Trophoblast cell (in vitro differentiated cells and primary cell): ENCODE data around the gene PDLIM4.

Experiments used
- DNase-seq, 2 donors: peaks; one replicate each; pipeline ENCODE4 v3.0.0-alpha.2; 2016
- H2AFZ ChIP-seq: 2 replicates; pipeline ENCODE4 v1.6.1; 2013; ENCODE audit warnings: low read length, moderate library complexity, mild to moderate bottlenecking; ENCODE audit not compliant: insufficient read depth, poor library complexity
- H2AK5ac ChIP-seq: 2 replicates; pipeline ENCODE4 v1.6.1; 2013; ENCODE audit warnings: mild to moderate bottlenecking, low read length
- H2BK120ac ChIP-seq: 2 replicates; pipeline ENCODE4 v1.6.1; 2013; ENCODE audit warnings: low read length, mild to moderate bottlenecking, moderate library complexity; ENCODE audit not compliant: insufficient read depth, poor library complexity
- H2BK12ac ChIP-seq: 2 replicates; pipeline ENCODE4 v1.6.1; 2013; ENCODE audit warnings: mild to moderate bottlenecking, low read length, moderate library complexity
- H2BK5ac ChIP-seq: 2 replicates; pipeline ENCODE4 v1.6.1; 2013; ENCODE audit warnings: low read length, low read depth, moderate library complexity, mild to moderate bottlenecking; ENCODE audit not compliant: poor library complexity
- H3K14ac ChIP-seq: 2 replicates; pipeline ENCODE4 v1.6.1; 2013; ENCODE audit warnings: mild to moderate bottlenecking, low read length
- H3K18ac ChIP-seq: 2 replicates; pipeline ENCODE4 v1.6.1; 2013; ENCODE audit warnings: mild to moderate bottlenecking, low read length
- H3K23ac ChIP-seq: 2 replicates; pipeline ENCODE4 v1.6.1; 2013; ENCODE audit warnings: low read length
- H3K27ac ChIP-seq: 2 replicates; pipeline ENCODE4 v1.5.1; 2013; ENCODE audit warnings: low read depth, mild to moderate bottlenecking, inconsistent platforms, low read length, moderate library complexity
- H3K27me3 ChIP-seq: 2 replicates; pipeline ENCODE4 v1.6.1; 2013; ENCODE audit warnings: inconsistent platforms, mild to moderate bottlenecking, low read length, moderate library complexity; ENCODE audit not compliant: insufficient read depth
- H3K36me3 ChIP-seq, 2 experiments: 1 replicate in 1 of 2; 2 replicates in 1 of 2; pipeline ENCODE4 v1.6.1; 2013; ENCODE audit warnings: low read length in 2 of 2, mild to moderate bottlenecking in 2 of 2, moderate library complexity in 1 of 2; ENCODE audit not compliant: insufficient read depth in 2 of 2, control insufficient read depth in 1 of 2
- H3K4ac ChIP-seq: 2 replicates; pipeline ENCODE4 v1.6.1; 2013; ENCODE audit warnings: low read depth, mild to moderate bottlenecking, low read length, moderate library complexity
- H3K4me1 ChIP-seq, 2 experiments: 1 replicate in 1 of 2; 2 replicates in 1 of 2; pipeline ENCODE4 v1.6.1; 2013; ENCODE audit warnings: low read length in 2 of 2, mild to moderate bottlenecking in 2 of 2, moderate library complexity in 1 of 2; ENCODE audit not compliant: insufficient read depth in 2 of 2, control insufficient read depth in 1 of 2
- H3K4me2 ChIP-seq: 2 replicates; pipeline ENCODE4 v1.6.1; 2013; ENCODE audit warnings: inconsistent platforms, mild to moderate bottlenecking, low read length, moderate library complexity
- H3K4me3 ChIP-seq: 2 replicates; pipeline ENCODE4 v1.5.1; 2013; ENCODE audit warnings: mild to moderate bottlenecking, low read depth, low read length, inconsistent platforms
- H3K79me1 ChIP-seq: one replicate; pipeline ENCODE4 v1.6.1; 2013; ENCODE audit warnings: low read length
- H3K79me2 ChIP-seq: 2 replicates; pipeline ENCODE4 v1.6.1; 2013; ENCODE audit warnings: low read length, mild to moderate bottlenecking; ENCODE audit not compliant: control insufficient read depth, insufficient read depth, poor library complexity
- H3K9ac ChIP-seq: 2 replicates; pipeline ENCODE4 v1.6.1; 2013; ENCODE audit warnings: mild to moderate bottlenecking, low read length
- H3K9me3 ChIP-seq: 2 replicates; pipeline ENCODE4 v1.6.1; 2013; ENCODE audit warnings: low read depth, mild to moderate bottlenecking, control low read depth, inconsistent platforms, low read length; ENCODE audit not compliant: insufficient read depth
- H4K12ac ChIP-seq: 2 replicates; pipeline ENCODE4 v1.6.1; 2013; ENCODE audit warnings: low read depth, mild to moderate bottlenecking, low read length, moderate library complexity
- H4K8ac ChIP-seq: 2 replicates; pipeline ENCODE4 v1.6.1; 2013; ENCODE audit warnings: low read depth, mild to moderate bottlenecking, low read length, moderate library complexity
- H4K91ac ChIP-seq: one replicate; pipeline ENCODE4 v1.6.1; 2013; ENCODE audit warnings: low read depth, mild to moderate bottlenecking, low read length, moderate library complexity
- WGBS: extraction: QIAGEN DNeasy Blood & Tissue Kit; methylation state at CpG from one replicate; pipeline ENCODE4 v1.1.7; 2013; ENCODE audit warnings: missing lambda C conversion rate; ENCODE audit not compliant: insufficient read length, insufficient coverage; ENCODE audit errors: extremely low coverage; 5-methylcytosine and 5-hydroxymethylcytosine counted together

Gene PDLIM4

DNA sequence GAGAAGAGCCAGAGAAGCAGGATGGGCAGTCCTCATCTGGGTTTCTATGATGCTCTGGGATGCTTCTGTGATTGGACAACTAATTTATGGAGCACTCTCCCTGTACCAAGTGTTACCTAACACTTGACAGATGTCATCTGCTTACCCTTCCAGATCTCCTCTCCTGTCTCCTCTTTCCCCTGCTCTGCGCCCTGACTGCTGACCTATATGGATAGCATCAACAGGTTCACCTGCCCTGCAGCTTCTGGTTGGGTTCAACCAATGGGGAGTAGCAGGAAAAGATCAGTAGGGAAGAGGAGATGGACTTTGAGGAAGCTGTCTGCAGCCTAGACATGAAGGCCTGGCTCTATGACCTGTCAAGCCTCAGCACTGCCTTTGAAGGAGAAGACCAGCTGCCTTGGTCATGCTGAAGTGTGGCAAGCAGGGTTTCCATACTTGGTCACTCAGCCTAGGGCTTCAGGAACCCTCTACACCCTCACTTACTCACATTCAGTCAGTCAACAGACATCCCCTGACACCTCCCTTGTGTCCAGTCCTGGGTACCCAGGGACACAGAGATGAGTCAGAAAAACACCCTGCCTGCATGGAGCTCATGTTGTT lies 18.5 kb upstream of the PDLIM4 start:
- WGBS = no CpG with 5 or more reads among the region's 1 CpG
- Histone ChIP-seq H2BK120ac (no peak overlapping the region), H3K9ac (no peak overlapping the region)

DNA sequence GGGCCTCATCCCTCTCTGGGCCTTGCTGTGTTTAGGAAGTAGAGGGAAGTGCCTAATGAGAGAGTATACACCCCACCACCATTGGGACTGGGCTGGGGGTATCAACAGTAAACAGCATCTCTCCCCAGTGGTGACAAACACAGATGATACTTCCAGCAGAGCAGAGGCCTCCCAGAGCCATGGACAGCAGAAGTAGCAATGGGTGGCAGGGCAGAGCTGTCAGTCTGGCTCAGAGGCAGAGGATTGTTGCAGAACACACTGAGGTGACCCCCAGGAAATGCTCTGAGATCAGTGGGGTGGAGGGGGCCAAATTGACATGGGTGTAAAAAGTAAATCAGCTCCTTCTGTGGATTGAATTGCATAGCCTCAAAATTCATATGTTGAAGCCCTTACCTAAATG lies 17.7 kb upstream of the PDLIM4 start:
- no peak for DNase-seq
- Histone ChIP-seq H3K79me2 (no peaks in the 10 kb centered on the region), H3K18ac (no peak overlapping the region), H3K36me3 (no peaks in the 10 kb centered on the region), H3K27ac (no peak overlapping the region), H2BK5ac (no peak overlapping the region), H2AK5ac (no peak overlapping the region), H3K4me1 (no peaks in the 10 kb centered on the region), H2BK120ac (no peak overlapping the region), H3K4ac (no peak overlapping the region), H3K27me3 (no peaks in the 10 kb centered on the region), H4K8ac (no peak overlapping the region), H2AFZ (no peak overlapping the region), H3K9me3 (peaks cover 3% of the 10 kb centered on the region), H3K9ac (no peak overlapping the region), H3K4me2 (no peak overlapping the region), H3K79me1 (no peaks in the 10 kb centered on the region), H3K4me3 (no peak overlapping the region), H3K14ac (no peak overlapping the region), H4K12ac (no peak overlapping the region), H4K91ac (no peak overlapping the region), H2BK12ac (no peak overlapping the region), H3K23ac (no peak overlapping the region)

More for the DNA sequence above, 18.5 kb upstream of the PDLIM4 start:
- Histone ChIP-seq H4K12ac (no peak overlapping the region), H3K79me1 (no peaks in the 10 kb centered on the region), H4K8ac (no peak overlapping the region), H3K4me1 (no peaks in the 10 kb centered on the region), H3K27ac (no peak overlapping the region), H3K4ac (no peak overlapping the region), H2BK12ac (no peak overlapping the region), H2BK5ac (no peak overlapping the region), H3K9me3 (peaks cover 3% of the 10 kb centered on the region), H3K18ac (no peak overlapping the region), H3K4me3 (no peak overlapping the region), H3K27me3 (no peaks in the 10 kb centered on the region), H3K23ac (no peak overlapping the region), H2AFZ (no peak overlapping the region), H3K79me2 (no peaks in the 10 kb centered on the region), H2AK5ac (no peak overlapping the region), H3K4me2 (no peak overlapping the region), H3K36me3 (no peaks in the 10 kb centered on the region), H3K14ac (no peak overlapping the region), H4K91ac (no peak overlapping the region)
- no peak for DNase-seq

DNA sequence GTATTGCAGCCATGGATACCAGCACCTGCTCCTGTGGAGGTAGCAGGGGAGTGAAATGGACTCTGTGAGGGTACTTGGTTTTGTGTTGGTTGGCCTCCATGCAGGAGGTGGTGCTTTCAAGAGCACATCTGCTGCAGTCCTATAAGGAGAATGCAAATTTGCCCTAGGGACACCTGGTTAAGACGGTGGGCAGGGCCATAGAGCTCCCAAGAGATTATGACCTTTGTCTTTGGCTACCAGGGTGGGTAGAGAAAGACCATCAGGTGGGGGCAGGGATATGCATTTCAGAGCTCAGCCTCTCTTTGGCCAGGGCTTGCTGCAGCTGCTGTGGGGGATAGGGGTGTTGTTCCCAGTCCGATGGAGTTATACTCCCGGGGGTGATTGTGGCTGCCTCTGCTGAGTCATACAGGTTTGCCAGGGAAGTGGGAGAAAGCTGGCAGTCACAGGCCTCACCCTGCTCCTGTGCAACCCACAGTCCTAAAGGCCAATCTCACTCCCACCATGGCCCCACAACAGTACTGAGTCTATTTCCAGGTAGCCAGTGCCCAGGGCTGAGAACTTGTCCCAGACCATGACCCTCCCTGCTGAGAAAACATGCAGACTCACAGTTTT lies 14.0 kb upstream of the PDLIM4 start:
- no peaks in the 10 kb centered on the region for H3K79me2 ChIP-seq
- H4K12ac ChIP-seq = no peak overlapping the region
- no peak overlapping the region for H3K27ac ChIP-seq
- H3K23ac ChIP-seq = no peak overlapping the region
- no peak overlapping the region for H3K9ac ChIP-seq
- no peak overlapping the region for H4K91ac ChIP-seq
- H2BK5ac ChIP-seq = no peak overlapping the region
- H3K14ac ChIP-seq = no peak overlapping the region
- H3K79me1 ChIP-seq = no peaks in the 10 kb centered on the region
- no CpG with 5 or more reads among the region's 3 CpGs for WGBS
- no peak for DNase-seq
- no peaks in the 10 kb centered on the region for H3K36me3 ChIP-seq
- peaks cover 5% of the 10 kb centered on the region for H3K9me3 ChIP-seq
- H3K27me3 ChIP-seq = no peaks in the 10 kb centered on the region
- H2AFZ ChIP-seq = no peak overlapping the region
- H3K4ac ChIP-seq = no peak overlapping the region
- H3K4me2 ChIP-seq = no peak overlapping the region
- no peak overlapping the region for H4K8ac ChIP-seq
- H2BK120ac ChIP-seq = no peak overlapping the region
- H2AK5ac ChIP-seq = no peak overlapping the region
- H2BK12ac ChIP-seq = no peak overlapping the region
- no peak overlapping the region for H3K4me3 ChIP-seq
- H3K4me1 ChIP-seq = no peaks in the 10 kb centered on the region
- H3K18ac ChIP-seq = no peak overlapping the region

DNA sequence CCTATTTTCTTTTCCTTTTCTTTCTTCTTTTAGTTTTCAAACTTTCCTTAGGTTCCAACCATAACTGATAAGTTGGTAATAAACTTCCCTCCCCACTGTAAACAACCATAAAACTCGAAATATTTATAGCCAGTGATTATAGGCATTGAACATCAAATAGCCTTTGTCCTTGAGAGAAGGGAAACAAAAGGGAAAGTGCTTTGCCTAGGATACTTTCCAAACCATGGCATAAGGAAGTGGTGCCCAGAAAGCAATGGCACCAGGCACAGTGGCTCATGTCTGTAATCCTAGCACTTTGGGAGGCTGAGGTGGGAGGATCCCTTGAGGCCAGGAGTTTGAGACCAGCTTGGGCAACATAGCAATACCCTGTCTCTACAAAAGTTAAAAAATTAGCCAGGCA lies 11.9 kb upstream of the PDLIM4 start:
- H2BK5ac ChIP-seq = no peak overlapping the region
- no CpG with 5 or more reads among the region's 1 CpG for WGBS

More for the DNA sequence above, 11.9 kb upstream of the PDLIM4 start:
- no peak overlapping the region for H3K4ac ChIP-seq
- DNase-seq = no peak
- no peak overlapping the region for H4K8ac ChIP-seq
- H3K79me1 ChIP-seq = no peaks in the 10 kb centered on the region
- H3K36me3 ChIP-seq = no peaks in the 10 kb centered on the region
- no peak overlapping the region for H2AFZ ChIP-seq
- H3K18ac ChIP-seq = no peak overlapping the region
- H3K14ac ChIP-seq = no peak overlapping the region
- no peak overlapping the region for H2AK5ac ChIP-seq
- no peak overlapping the region for H2BK12ac ChIP-seq
- no peaks in the 10 kb centered on the region for H3K4me1 ChIP-seq
- H3K9ac ChIP-seq = no peak overlapping the region
- peaks cover 6% of the 10 kb centered on the region for H3K9me3 ChIP-seq
- H3K27me3 ChIP-seq = no peaks in the 10 kb centered on the region
- no peak overlapping the region for H3K27ac ChIP-seq
- H3K23ac ChIP-seq = no peak overlapping the region
- H2BK120ac ChIP-seq = no peak overlapping the region
- no peak overlapping the region for H3K4me3 ChIP-seq
- H3K4me2 ChIP-seq = no peak overlapping the region
- no peaks in the 10 kb centered on the region for H3K79me2 ChIP-seq
- H4K91ac ChIP-seq = no peak overlapping the region
- no peak overlapping the region for H4K12ac ChIP-seq
